Measurements from ENCODE around the gene TNNC2. TPM values are rescaled to one million over a fixed set of nuclear protein-coding genes. Genes with fewer than 3 reads are reported as not detected.

The TNNC2 gene
- total and polyA plus RNA-seq, 9 of the 15 experiments (the other 6 are each of a cell fraction or from before 2014, with no cell fraction given) = not detected

GRCh38 chr20:45873409-45874103, 46.4 kb upstream of the TNNC2 start (continued):
- TF ChIP-seq, protein P1, sequence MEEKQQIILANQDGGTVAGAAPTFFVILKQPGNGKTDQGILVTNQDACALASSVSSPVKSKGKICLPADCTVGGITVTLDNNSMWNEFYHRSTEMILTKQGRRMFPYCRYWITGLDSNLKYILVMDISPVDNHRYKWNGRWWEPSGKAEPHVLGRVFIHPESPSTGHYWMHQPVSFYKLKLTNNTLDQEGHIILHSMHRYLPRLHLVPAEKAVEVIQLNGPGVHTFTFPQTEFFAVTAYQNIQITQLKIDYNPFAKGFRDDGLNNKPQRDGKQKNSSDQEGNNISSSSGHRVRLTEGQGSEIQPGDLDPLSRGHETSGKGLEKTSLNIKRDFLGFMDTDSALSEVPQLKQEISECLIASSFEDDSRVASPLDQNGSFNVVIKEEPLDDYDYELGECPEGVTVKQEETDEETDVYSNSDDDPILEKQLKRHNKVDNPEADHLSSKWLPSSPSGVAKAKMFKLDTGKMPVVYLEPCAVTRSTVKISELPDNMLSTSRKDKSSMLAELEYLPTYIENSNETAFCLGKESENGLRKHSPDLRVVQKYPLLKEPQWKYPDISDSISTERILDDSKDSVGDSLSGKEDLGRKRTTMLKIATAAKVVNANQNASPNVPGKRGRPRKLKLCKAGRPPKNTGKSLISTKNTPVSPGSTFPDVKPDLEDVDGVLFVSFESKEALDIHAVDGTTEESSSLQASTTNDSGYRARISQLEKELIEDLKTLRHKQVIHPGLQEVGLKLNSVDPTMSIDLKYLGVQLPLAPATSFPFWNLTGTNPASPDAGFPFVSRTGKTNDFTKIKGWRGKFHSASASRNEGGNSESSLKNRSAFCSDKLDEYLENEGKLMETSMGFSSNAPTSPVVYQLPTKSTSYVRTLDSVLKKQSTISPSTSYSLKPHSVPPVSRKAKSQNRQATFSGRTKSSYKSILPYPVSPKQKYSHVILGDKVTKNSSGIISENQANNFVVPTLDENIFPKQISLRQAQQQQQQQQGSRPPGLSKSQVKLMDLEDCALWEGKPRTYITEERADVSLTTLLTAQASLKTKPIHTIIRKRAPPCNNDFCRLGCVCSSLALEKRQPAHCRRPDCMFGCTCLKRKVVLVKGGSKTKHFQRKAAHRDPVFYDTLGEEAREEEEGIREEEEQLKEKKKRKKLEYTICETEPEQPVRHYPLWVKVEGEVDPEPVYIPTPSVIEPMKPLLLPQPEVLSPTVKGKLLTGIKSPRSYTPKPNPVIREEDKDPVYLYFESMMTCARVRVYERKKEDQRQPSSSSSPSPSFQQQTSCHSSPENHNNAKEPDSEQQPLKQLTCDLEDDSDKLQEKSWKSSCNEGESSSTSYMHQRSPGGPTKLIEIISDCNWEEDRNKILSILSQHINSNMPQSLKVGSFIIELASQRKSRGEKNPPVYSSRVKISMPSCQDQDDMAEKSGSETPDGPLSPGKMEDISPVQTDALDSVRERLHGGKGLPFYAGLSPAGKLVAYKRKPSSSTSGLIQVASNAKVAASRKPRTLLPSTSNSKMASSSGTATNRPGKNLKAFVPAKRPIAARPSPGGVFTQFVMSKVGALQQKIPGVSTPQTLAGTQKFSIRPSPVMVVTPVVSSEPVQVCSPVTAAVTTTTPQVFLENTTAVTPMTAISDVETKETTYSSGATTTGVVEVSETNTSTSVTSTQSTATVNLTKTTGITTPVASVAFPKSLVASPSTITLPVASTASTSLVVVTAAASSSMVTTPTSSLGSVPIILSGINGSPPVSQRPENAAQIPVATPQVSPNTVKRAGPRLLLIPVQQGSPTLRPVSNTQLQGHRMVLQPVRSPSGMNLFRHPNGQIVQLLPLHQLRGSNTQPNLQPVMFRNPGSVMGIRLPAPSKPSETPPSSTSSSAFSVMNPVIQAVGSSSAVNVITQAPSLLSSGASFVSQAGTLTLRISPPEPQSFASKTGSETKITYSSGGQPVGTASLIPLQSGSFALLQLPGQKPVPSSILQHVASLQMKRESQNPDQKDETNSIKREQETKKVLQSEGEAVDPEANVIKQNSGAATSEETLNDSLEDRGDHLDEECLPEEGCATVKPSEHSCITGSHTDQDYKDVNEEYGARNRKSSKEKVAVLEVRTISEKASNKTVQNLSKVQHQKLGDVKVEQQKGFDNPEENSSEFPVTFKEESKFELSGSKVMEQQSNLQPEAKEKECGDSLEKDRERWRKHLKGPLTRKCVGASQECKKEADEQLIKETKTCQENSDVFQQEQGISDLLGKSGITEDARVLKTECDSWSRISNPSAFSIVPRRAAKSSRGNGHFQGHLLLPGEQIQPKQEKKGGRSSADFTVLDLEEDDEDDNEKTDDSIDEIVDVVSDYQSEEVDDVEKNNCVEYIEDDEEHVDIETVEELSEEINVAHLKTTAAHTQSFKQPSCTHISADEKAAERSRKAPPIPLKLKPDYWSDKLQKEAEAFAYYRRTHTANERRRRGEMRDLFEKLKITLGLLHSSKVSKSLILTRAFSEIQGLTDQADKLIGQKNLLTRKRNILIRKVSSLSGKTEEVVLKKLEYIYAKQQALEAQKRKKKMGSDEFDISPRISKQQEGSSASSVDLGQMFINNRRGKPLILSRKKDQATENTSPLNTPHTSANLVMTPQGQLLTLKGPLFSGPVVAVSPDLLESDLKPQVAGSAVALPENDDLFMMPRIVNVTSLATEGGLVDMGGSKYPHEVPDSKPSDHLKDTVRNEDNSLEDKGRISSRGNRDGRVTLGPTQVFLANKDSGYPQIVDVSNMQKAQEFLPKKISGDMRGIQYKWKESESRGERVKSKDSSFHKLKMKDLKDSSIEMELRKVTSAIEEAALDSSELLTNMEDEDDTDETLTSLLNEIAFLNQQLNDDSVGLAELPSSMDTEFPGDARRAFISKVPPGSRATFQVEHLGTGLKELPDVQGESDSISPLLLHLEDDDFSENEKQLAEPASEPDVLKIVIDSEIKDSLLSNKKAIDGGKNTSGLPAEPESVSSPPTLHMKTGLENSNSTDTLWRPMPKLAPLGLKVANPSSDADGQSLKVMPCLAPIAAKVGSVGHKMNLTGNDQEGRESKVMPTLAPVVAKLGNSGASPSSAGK (IDR thresholded peaks at IDR 0.05) = no peak
- TF ChIP-seq MYBL2 (IDR thresholded peaks at IDR 0.05; ENCODE audit: low read depth) = 0 out of 2 replicates have a peak, but pooled peaks have one; percentile 25
- TF ChIP-seq MYBL2 (CRISPR knock-in tag; IDR thresholded peaks at IDR 0.05; ENCODE audit: borderline replicate concordance) = no peak
- peak; percentile 53 for TF ChIP-seq ARID1B (IDR thresholded peaks at IDR 0.05)
- no peak for TF ChIP-seq ZNF717 (CRISPR knock-in tag; IDR thresholded peaks at IDR 0.05)
- TF ChIP-seq ZNF77 (CRISPR knock-in tag; IDR thresholded peaks at IDR 0.05) = no peak
- TF ChIP-seq ILK (tag; IDR thresholded peaks at IDR 0.05; ENCODE audit: borderline replicate concordance, low read depth) = no peak
- 0 out of 2 replicates have a peak, but pooled peaks have one; percentile 29 for TF ChIP-seq FOXM1 (IDR thresholded peaks at IDR 0.05; ENCODE audit: low read depth)
- TF ChIP-seq FOXM1 (CRISPR knock-in tag; IDR thresholded peaks at IDR 0.05; ENCODE audit: low read depth) = no peak
- TF ChIP-seq HCFC1 (IDR thresholded peaks at IDR 0.05; ENCODE audit: low read depth, low read length) = no peak
- no peak for TF ChIP-seq TBL1XR1 (IDR thresholded peaks at IDR 0.05; ENCODE audit: low read length in 2 of 2)
- TF ChIP-seq RFX5 (IDR thresholded peaks at IDR 0.05; ENCODE audit: low read depth, low read length) = no peak
- peak; percentile 36; the same call in 1 of the 2 replicates for TF ChIP-seq TAL1 (IDR thresholded peaks at IDR 0.05)
- no peak for TF ChIP-seq TFAM (CRISPR knock-in tag; conservative IDR thresholded peaks at IDR 0.05)
- TF ChIP-seq CBFA2T2 (conservative IDR thresholded peaks at IDR 0.05) = peak; percentile 44
- 0 out of 2 replicates have a peak, but pooled peaks have one; percentile 13 for TF ChIP-seq C11orf30 (IDR thresholded peaks at IDR 0.05; ENCODE audit: low read depth)
- TF ChIP-seq RBM25 (IDR thresholded peaks at IDR 0.05; ENCODE audit: low read depth, low read length, severe bottlenecking) = no peak
- TF ChIP-seq GTF2E2 (tag; IDR thresholded peaks at IDR 0.05) = no peak

Measured in K562 (cell line).